RWPE2 (cell line): ENCODE data around the gene TOMM7.
"Not testable (repeated sequence)": the region's sequence is repeated elsewhere in the genome, so short reads cannot be mapped to it uniquely, and the experiment has no call there.

Experiments used
- ATAC-seq: fragments of 200-7000 bp; cut with Tn5 transposase; 3 replicates; pipeline ENCODE4 v1.9.1; 2021; ENCODE audit warnings: low read depth
- DNase-seq: peaks from one replicate; pipeline ENCODE4 v3.0.0-alpha.2; 2020; ENCODE audit warnings: low spot score
- H3K27ac ChIP-seq: fragments of 450-650 bp; 2 replicates; pipeline ENCODE4 v1.5.1; 2017; ENCODE audit warnings: mild to moderate bottlenecking; ENCODE audit not compliant: poor library complexity, severe bottlenecking
- H3K27me3 ChIP-seq: fragments of 250-450 bp; sonication (Bioruptor Pico); 2 replicates; pipeline ENCODE4 v1.5.1; 2021; ENCODE audit warnings: mild to moderate bottlenecking, moderate library complexity; ENCODE audit not compliant: insufficient read depth, poor library complexity, severe bottlenecking
- H3K36me3 ChIP-seq: fragments of 250-450 bp; sonication (Bioruptor Pico); 2 replicates; pipeline ENCODE4 v1.5.1; 2020; ENCODE audit warnings: low read depth, mild to moderate bottlenecking, moderate library complexity
- H3K4me1 ChIP-seq: fragments of 250-450 bp; sonication (Bioruptor Pico); 2 replicates; pipeline ENCODE4 v1.5.1; 2021; ENCODE audit warnings: mild to moderate bottlenecking, moderate library complexity; ENCODE audit not compliant: insufficient read depth, poor library complexity, severe bottlenecking
- H3K4me3 ChIP-seq: fragments of 250-450 bp; sonication (Bioruptor Pico); 2 replicates; pipeline ENCODE4 v1.5.1; 2021; ENCODE audit warnings: mild to moderate bottlenecking, moderate library complexity; ENCODE audit not compliant: severe bottlenecking
- H3K9me3 ChIP-seq: fragments of 250-450 bp; sonication (Bioruptor Pico); 2 replicates; pipeline ENCODE4 v1.5.1; 2021; ENCODE audit warnings: mild to moderate bottlenecking, moderate library complexity; ENCODE audit not compliant: severe bottlenecking
- CTCF ChIP-seq: fragments of 450-650 bp; IDR thresholded peaks from one replicate; pipeline ENCODE4 v1.5.1; 2017; ENCODE audit warnings: mild to moderate bottlenecking, moderate library complexity; ENCODE audit not compliant: poor library complexity, severe bottlenecking

The TOMM7 gene

GRCh38 chr7:22809902-22810642, 12.6 kb downstream of the TOMM7 start:
- no peak overlapping the region for H3K4me3 ChIP-seq
- no peaks in the 10 kb centered on the region for H3K9me3 ChIP-seq
- no peak for TF ChIP-seq CTCF
- peaks cover 4% of the 10 kb centered on the region for H3K4me1 ChIP-seq
- H3K27ac ChIP-seq: no peak overlapping the region
- H3K36me3 ChIP-seq: peaks cover 26% of the 10 kb centered on the region
- no peaks in the 10 kb centered on the region for H3K27me3 ChIP-seq
- ATAC-seq (no peak), DNase-seq (no peak)

- H3K4me1 ChIP-seq: no peaks in the 10 kb centered on the region
- H3K4me3 ChIP-seq: no peak overlapping the region
- H3K27me3 ChIP-seq: no peaks in the 10 kb centered on the region
- no peaks in the 10 kb centered on the region for H3K9me3 ChIP-seq
- ATAC-seq (no peak), DNase-seq (no peak)
- no peak for TF ChIP-seq CTCF
- no peak overlapping the region for H3K27ac ChIP-seq
- H3K36me3 ChIP-seq: peaks cover 14% of the 10 kb centered on the region
Observed at GRCh38 chr7:22808140-22808539, 14.5 kb downstream of the TOMM7 start.

- H3K9me3 ChIP-seq: no peaks in the 10 kb centered on the region
- TF ChIP-seq CTCF: no peak
- no peak for DNase-seq
- H3K4me1 ChIP-seq: no peaks in the 10 kb centered on the region
- H3K27me3 ChIP-seq: no peaks in the 10 kb centered on the region
- H3K36me3 ChIP-seq: peaks cover under 1% of the 10 kb centered on the region; the same call in 1 of the 2 replicates
- no peak for ATAC-seq
- H3K27ac ChIP-seq: no peak overlapping the region
- no peak overlapping the region for H3K4me3 ChIP-seq
Observed at GRCh38 chr7:22806752-22807151, 15.9 kb downstream of the TOMM7 start.

GRCh38 chr7:22805227-22805626, 17.4 kb downstream of the TOMM7 start:
- no peak for ATAC-seq
- no peaks in the 10 kb centered on the region for H3K4me1 ChIP-seq
- TF ChIP-seq CTCF: no peak

GRCh38 chr7:22802831-22803230, 19.8 kb downstream of the TOMM7 start:
- not testable (repeated sequence) for ATAC-seq, H3K4me1 ChIP-seq, H3K9me3 ChIP-seq, H3K36me3 ChIP-seq, H3K4me3 ChIP-seq, DNase-seq, H3K27ac ChIP-seq, H3K27me3 ChIP-seq

More at GRCh38 chr7:22805227-22805626, 17.4 kb downstream of the TOMM7 start:
- H3K27ac ChIP-seq: no peak overlapping the region
- H3K27me3 ChIP-seq: no peaks in the 10 kb centered on the region
- H3K4me3 ChIP-seq: no peak overlapping the region
- H3K9me3 ChIP-seq: no peaks in the 10 kb centered on the region
- no peak for DNase-seq
- no peaks in the 10 kb centered on the region for H3K36me3 ChIP-seq
